ENCODE data around the gene TEX28. TPM values are rescaled to one million over a fixed set of nuclear protein-coding genes. Genes with fewer than 3 reads are reported as not detected.

TEX28 gene
- total RNA-seq, 1 experiment from 2014 or later = not detected

DNA sequence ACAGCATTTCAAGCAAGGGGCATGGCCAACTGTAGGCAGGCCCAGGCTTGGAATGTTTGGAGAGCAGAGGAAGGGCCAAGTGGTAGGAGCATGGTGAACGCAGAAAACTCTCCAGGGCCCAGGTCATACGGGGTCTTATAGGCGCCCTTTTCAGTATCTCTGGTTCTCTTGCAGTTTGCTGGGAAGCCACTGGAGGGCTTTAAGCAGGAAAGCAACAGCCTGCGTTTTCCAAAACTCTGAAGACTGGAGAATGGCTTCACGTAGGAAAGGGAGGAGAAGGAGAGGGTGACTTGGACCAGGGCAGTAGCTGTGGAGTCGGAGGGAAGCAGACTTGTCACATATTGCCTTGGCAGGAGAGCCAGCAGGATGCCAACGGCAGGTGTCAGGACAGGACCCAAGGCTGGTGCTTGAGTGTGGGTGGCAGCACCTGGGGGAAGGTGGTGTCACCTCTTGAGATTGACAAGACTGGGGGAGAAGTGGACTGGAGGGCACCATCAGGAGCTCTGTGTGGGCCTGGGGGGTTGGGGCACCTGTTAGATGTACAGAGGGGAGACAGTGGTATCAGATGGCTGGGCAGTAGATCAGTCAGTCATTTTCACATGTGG lies 22.6 kb upstream of the TEX28 start:
- Histone ChIP-seq H3K79me2 (ENCODE audit: insufficient read depth, low read length) (no peaks in the 10 kb centered on the region), H3K36me3 (ENCODE audit: control insufficient read depth in 1 of 2, insufficient read depth in 2 of 2, low read length in 2 of 2) (no peaks in the 10 kb centered on the region), H3K4me2 (ENCODE audit: low read length) (no peak overlapping the region), H3K9me2 (ENCODE audit: insufficient read depth) (no peaks in the 10 kb centered on the region), H3K27ac (ENCODE audit: low read depth, low read length) (no peak overlapping the region), H3K4me3 (replicated peaks in 1 of 2; ENCODE audit: low read depth in 1 of 2, low read length in 2 of 2) (no peak overlapping the region), H3K9me3 (ENCODE audit: control insufficient read depth in 1 of 2, insufficient read depth in 1 of 2, low read depth in 1 of 2, low read length in 2 of 2) (no peaks in the 10 kb centered on the region), H3K27me3 (ENCODE audit: insufficient read depth, low read length) (no peaks in the 10 kb centered on the region), H3K9ac (ENCODE audit: low read length) (no peak overlapping the region), H2AFZ (ENCODE audit: low read depth, low read length, poor library complexity, severe bottlenecking) (peak overlapping the region; percentile 61), H3K4me1 (ENCODE audit: control insufficient read depth in 1 of 2, insufficient read depth in 2 of 2, low read length in 2 of 2) (no peaks in the 10 kb centered on the region; a peak in 1 of 4 replicates), H4K20me1 (ENCODE audit: insufficient read depth) (no peaks in the 10 kb centered on the region)
- ATAC-seq (peak; percentile 85), DNase-seq (ENCODE audit: low read depth, low spot score) (no peak)
- intact Hi-C loops (cut with micrococcal nuclease) = no loop called here
- BruUV-seq (replicated peaks) = no TSS peak
- POLR2A ChIA-PET = no interaction called here
- CTCF ChIA-PET = interaction anchor here (0.8 kb wide), 1 partner anchor 9 kb away, joined by 3 read pairs; no protein-coding TSS in a partner anchor
- RAD21 ChIA-PET (ENCODE audit: low non-redundant PET in 1 of 2, low total read pairs in 2 of 2, uncharacterized antibody in 2 of 2, unreplicated experiment in 2 of 2) = no interaction called here
- TF ChIP-seq JUND (IDR thresholded peaks at IDR 0.05) (no peak), RAD21 (IDR thresholded peaks at IDR 0.05; ENCODE audit: low read depth) (peak; percentile 7; the same call in 1 of the 2 replicates)
- TF ChIP-seq, protein P1, sequence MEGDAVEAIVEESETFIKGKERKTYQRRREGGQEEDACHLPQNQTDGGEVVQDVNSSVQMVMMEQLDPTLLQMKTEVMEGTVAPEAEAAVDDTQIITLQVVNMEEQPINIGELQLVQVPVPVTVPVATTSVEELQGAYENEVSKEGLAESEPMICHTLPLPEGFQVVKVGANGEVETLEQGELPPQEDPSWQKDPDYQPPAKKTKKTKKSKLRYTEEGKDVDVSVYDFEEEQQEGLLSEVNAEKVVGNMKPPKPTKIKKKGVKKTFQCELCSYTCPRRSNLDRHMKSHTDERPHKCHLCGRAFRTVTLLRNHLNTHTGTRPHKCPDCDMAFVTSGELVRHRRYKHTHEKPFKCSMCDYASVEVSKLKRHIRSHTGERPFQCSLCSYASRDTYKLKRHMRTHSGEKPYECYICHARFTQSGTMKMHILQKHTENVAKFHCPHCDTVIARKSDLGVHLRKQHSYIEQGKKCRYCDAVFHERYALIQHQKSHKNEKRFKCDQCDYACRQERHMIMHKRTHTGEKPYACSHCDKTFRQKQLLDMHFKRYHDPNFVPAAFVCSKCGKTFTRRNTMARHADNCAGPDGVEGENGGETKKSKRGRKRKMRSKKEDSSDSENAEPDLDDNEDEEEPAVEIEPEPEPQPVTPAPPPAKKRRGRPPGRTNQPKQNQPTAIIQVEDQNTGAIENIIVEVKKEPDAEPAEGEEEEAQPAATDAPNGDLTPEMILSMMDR (IDR thresholded peaks at IDR 0.05 in 2 of 3, conservative IDR thresholded peaks at IDR 0.05 in 1 of 3; ENCODE audit: borderline replicate concordance in 1 of 3, insufficient read depth in 1 of 3, low read depth in 2 of 3, low read length in 2 of 3) = peak; percentile 28 to 52 (median 36); a peak in 5 of 6 replicates

DNA sequence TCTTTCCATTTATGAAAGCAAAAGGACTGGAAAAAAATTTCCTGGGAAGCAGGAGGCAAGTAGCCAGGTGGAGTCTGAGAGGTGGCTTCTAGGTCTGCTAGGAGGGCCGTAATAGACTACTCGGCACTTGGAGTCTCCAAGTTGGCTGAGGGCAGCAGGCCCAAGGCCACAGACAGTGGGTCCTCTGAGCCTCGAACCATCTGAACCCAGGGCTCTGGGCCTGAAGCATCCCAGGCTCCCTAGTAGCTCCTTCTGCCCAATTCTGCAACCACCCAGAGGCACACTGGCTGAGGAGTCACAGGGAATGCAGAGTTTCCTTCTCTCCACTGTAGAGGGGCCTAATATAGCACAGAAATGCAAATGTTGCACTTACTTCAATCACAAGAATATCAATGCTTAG lies 20.5 kb upstream of the TEX28 start:
- no peaks in the 10 kb centered on the region for H3K36me3 ChIP-seq (ENCODE audit: control insufficient read depth in 1 of 2, insufficient read depth in 2 of 2, low read length in 2 of 2)
- no peaks in the 10 kb centered on the region for H3K79me2 ChIP-seq (ENCODE audit: insufficient read depth, low read length)
- H3K9me2 ChIP-seq (ENCODE audit: insufficient read depth) = no peaks in the 10 kb centered on the region
- ChIA-PET POLR2A (no interaction called here), RAD21 (ENCODE audit: low non-redundant PET in 1 of 2, low total read pairs in 2 of 2, uncharacterized antibody in 2 of 2, unreplicated experiment in 2 of 2) (no interaction called here), CTCF (no interaction called here)
- BruUV-seq (replicated peaks) = no TSS peak
- no peak overlapping the region for H3K4me3 ChIP-seq (replicated peaks in 1 of 2; ENCODE audit: low read depth in 1 of 2, low read length in 2 of 2)
- no peak overlapping the region for H3K4me2 ChIP-seq (ENCODE audit: low read length)
- H3K27me3 ChIP-seq (ENCODE audit: insufficient read depth, low read length) = no peaks in the 10 kb centered on the region
- no peak overlapping the region for H3K27ac ChIP-seq (ENCODE audit: low read depth, low read length)
- H4K20me1 ChIP-seq (ENCODE audit: insufficient read depth) = no peaks in the 10 kb centered on the region
- intact Hi-C loops (cut with micrococcal nuclease) = no loop called here
- no peak overlapping the region for H2AFZ ChIP-seq (ENCODE audit: low read depth, low read length, poor library complexity, severe bottlenecking)
- ATAC-seq (no peak), DNase-seq (ENCODE audit: low read depth, low spot score) (no peak)
- TF ChIP-seq, protein P2, sequence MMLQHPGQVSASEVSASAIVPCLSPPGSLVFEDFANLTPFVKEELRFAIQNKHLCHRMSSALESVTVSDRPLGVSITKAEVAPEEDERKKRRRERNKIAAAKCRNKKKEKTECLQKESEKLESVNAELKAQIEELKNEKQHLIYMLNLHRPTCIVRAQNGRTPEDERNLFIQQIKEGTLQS (IDR thresholded peaks at IDR 0.05) = no peak
- TF ChIP-seq JUND (IDR thresholded peaks at IDR 0.05) (no peak), YY1 (IDR thresholded peaks at IDR 0.05; ENCODE audit: extremely low read depth, insufficient replicate concordance, low read depth, low read length) (no peak), CBX3 (IDR thresholded peaks at IDR 0.05; ENCODE audit: low read depth) (no peak), POLR2A (IDR thresholded peaks at IDR 0.05; ENCODE audit: borderline replicate concordance, extremely low read depth, insufficient read depth, insufficient read length) (no peak), SRF (IDR thresholded peaks at IDR 0.05; ENCODE audit: low read depth) (no peak), TCF7L2 (IDR thresholded peaks at IDR 0.05; ENCODE audit: borderline replicate concordance, extremely low read depth, insufficient read depth, insufficient read length) (no peak), ELF1 (IDR thresholded peaks at IDR 0.05; ENCODE audit: borderline replicate concordance, low read depth) (no peak), CEBPB (IDR thresholded peaks at IDR 0.05; ENCODE audit: low read depth) (no peak), SIN3A (IDR thresholded peaks at IDR 0.05; ENCODE audit: low read depth) (no peak), EGR1 (IDR thresholded peaks at IDR 0.05; ENCODE audit: low read depth) (no peak), FOSL1 (IDR thresholded peaks at IDR 0.05; ENCODE audit: low read depth) (no peak), ZNF274 (IDR thresholded peaks at IDR 0.05; ENCODE audit: low read depth, low read length) (no peak), EZH2 (IDR thresholded peaks at IDR 0.05) (no peak)
- TF ChIP-seq, protein P3, sequence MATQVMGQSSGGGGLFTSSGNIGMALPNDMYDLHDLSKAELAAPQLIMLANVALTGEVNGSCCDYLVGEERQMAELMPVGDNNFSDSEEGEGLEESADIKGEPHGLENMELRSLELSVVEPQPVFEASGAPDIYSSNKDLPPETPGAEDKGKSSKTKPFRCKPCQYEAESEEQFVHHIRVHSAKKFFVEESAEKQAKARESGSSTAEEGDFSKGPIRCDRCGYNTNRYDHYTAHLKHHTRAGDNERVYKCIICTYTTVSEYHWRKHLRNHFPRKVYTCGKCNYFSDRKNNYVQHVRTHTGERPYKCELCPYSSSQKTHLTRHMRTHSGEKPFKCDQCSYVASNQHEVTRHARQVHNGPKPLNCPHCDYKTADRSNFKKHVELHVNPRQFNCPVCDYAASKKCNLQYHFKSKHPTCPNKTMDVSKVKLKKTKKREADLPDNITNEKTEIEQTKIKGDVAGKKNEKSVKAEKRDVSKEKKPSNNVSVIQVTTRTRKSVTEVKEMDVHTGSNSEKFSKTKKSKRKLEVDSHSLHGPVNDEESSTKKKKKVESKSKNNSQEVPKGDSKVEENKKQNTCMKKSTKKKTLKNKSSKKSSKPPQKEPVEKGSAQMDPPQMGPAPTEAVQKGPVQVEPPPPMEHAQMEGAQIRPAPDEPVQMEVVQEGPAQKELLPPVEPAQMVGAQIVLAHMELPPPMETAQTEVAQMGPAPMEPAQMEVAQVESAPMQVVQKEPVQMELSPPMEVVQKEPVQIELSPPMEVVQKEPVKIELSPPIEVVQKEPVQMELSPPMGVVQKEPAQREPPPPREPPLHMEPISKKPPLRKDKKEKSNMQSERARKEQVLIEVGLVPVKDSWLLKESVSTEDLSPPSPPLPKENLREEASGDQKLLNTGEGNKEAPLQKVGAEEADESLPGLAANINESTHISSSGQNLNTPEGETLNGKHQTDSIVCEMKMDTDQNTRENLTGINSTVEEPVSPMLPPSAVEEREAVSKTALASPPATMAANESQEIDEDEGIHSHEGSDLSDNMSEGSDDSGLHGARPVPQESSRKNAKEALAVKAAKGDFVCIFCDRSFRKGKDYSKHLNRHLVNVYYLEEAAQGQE (IDR thresholded peaks at IDR 0.05; ENCODE audit: low read depth) = no peak
- no peaks in the 10 kb centered on the region; a peak in 1 of 4 replicates for H3K4me1 ChIP-seq (ENCODE audit: control insufficient read depth in 1 of 2, insufficient read depth in 2 of 2, low read length in 2 of 2)
- no peaks in the 10 kb centered on the region for H3K9me3 ChIP-seq (ENCODE audit: control insufficient read depth in 1 of 2, insufficient read depth in 1 of 2, low read depth in 1 of 2, low read length in 2 of 2)
- H3K9ac ChIP-seq (ENCODE audit: low read length) = no peak overlapping the region

All from HCT116 (cell line).